Esophagus squamous epithelium (tissue), 4 donors: ENCODE results near the gene KCNN3.
"Not testable (repeated sequence)": the region's sequence is repeated elsewhere in the genome, so short reads cannot be mapped to it uniquely, and the experiment has no call there.

ENCODE experiments used
- POLR2A ChIP-seq, 4 donors: fragments of 450-650 bp; IDR thresholded peaks; one replicate each; pipeline ENCODE4 v1.6.1; 2017; ENCODE audit warnings: antibody characterized with exemption in 4 of 4, mild to moderate bottlenecking in 4 of 4, moderate library complexity in 3 of 4
- TF ChIP-seq, protein P1 (sequence below), 6 experiments: fragments of 450-650 bp in 4 of 6; fragments of 200-600 bp in 2 of 6; sonication (generic) in 2 of 6; IDR thresholded peaks; one replicate each; pipeline ENCODE4 v1.5.1; 2016 to 2019; ENCODE audit warnings: antibody characterized with exemption in 6 of 6, mild to moderate bottlenecking in 4 of 6, moderate library complexity in 4 of 6

DNA sequence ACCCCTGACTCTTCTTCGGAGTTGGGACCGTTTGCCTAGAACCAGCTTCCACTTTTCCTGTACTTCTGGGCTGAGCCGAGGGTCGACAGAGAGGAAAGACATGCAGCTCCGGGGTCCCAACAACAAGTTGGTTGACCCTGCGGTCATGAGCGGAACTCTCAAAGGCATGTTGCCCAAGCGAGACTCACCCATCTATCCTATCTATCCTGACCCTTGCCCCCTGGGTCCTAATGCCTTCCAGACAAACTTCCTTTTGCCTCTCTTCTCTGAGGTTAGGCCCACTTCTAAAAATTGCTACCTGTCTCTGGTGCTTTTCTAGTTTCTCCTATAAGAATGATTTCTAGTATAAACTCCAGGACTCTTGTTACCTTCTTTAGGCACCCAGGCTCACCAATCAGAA is 197.8 kb downstream of the KCNN3 start:
- TF ChIP-seq, protein P1, sequence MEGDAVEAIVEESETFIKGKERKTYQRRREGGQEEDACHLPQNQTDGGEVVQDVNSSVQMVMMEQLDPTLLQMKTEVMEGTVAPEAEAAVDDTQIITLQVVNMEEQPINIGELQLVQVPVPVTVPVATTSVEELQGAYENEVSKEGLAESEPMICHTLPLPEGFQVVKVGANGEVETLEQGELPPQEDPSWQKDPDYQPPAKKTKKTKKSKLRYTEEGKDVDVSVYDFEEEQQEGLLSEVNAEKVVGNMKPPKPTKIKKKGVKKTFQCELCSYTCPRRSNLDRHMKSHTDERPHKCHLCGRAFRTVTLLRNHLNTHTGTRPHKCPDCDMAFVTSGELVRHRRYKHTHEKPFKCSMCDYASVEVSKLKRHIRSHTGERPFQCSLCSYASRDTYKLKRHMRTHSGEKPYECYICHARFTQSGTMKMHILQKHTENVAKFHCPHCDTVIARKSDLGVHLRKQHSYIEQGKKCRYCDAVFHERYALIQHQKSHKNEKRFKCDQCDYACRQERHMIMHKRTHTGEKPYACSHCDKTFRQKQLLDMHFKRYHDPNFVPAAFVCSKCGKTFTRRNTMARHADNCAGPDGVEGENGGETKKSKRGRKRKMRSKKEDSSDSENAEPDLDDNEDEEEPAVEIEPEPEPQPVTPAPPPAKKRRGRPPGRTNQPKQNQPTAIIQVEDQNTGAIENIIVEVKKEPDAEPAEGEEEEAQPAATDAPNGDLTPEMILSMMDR (IDR thresholded peaks at IDR 0.05) = not testable (repeated sequence)
- not testable (repeated sequence) for TF ChIP-seq POLR2A (IDR thresholded peaks at IDR 0.05)
